Choroid plexus epithelial cell (primary cell): ENCODE measurements around the gene KLHL17.

Experiments used
- DNase-seq: peaks from one replicate; pipeline ENCODE4 v3.0.0-alpha.2; 2010; ENCODE audit warnings: low read depth
- H3K4me3 ChIP-seq: 2 replicates; pipeline ENCODE4 v1.5.1; 2011; ENCODE audit warnings: low read depth, mild to moderate bottlenecking, control low read depth, low read length, moderate library complexity
- CTCF ChIP-seq: conservative IDR thresholded peaks from 2 replicates; pipeline ENCODE4 v1.5.1; 2011; ENCODE audit warnings: low read depth, mild to moderate bottlenecking, control low read depth, inconsistent platforms, low read length, moderate library complexity

The KLHL17 gene

GRCh38 chr1:963746-964525 is 3.6 kb downstream of the KLHL17 start:
- H3K4me3 ChIP-seq = no peak overlapping the region
- TF ChIP-seq CTCF = no peak
- no peak for DNase-seq

- TF ChIP-seq CTCF = no peak
- H3K4me3 ChIP-seq = no peak overlapping the region
- no peak for DNase-seq
These were observed 4.5 kb downstream of the KLHL17 start for GRCh38 chr1:964691-965525.

- no peak overlapping the region for H3K4me3 ChIP-seq
- no peak for DNase-seq
- no peak for TF ChIP-seq CTCF
These were observed 5.2 kb downstream of the KLHL17 start for GRCh38 chr1:965526-966134.

GRCh38 chr1:966135-966703 is 5.8 kb downstream of the KLHL17 start, which contains the start of gene PLEKHN1:
TSS of gene PLEKHN1 (plus strand) at chr1:966482. CDS start at chr1:966532, 50 bp downstream.
- peak within 1 kb of the TSS; percentile 74 for H3K4me3 ChIP-seq
- TF ChIP-seq CTCF = no peak

GRCh38 chr1:966704-967300 is 6.4 kb downstream of the KLHL17 start:
- DNase-seq = peak; percentile 44
- H3K4me3 ChIP-seq = peak overlapping the region; percentile 74
- TF ChIP-seq CTCF = no peak

More at GRCh38 chr1:966135-966703, 5.8 kb downstream of the KLHL17 start, which contains the start of gene PLEKHN1:
- no peak for DNase-seq
